Measurements from ENCODE around the gene RAB24. TPM values are rescaled to one million over a fixed set of nuclear protein-coding genes. Genes with fewer than 3 reads are reported as not detected.
"Not testable (repeated sequence)": the region's sequence is repeated elsewhere in the genome, so short reads cannot be mapped to it uniquely, and the experiment has no call there.

RAB24 gene
- polyA plus RNA-seq, 1 donor from 2014 or later, result 79.0 TPM

- no peaks in the 10 kb centered on the region for H4K20me1 ChIP-seq (ENCODE audit: insufficient read depth)
- no peaks in the 10 kb centered on the region for H3K36me3 ChIP-seq (ENCODE audit: insufficient read depth, low read length)
- no peak overlapping the region for H3K4me3 ChIP-seq (ENCODE audit: low read length)
- H3F3A ChIP-seq (ENCODE audit: insufficient read depth, low read length, poor library complexity, severe bottlenecking), result no peaks in the 10 kb centered on the region
- H3K79me2 ChIP-seq (replicated peaks; ENCODE audit: insufficient read depth, low read length), result peaks cover 37% of the 10 kb centered on the region
- no peak for TF ChIP-seq MXI1 (conservative IDR thresholded peaks at IDR 0.05; ENCODE audit: poor library complexity, severe bottlenecking)
- TF ChIP-seq RAD21 (conservative IDR thresholded peaks at IDR 0.05), result no peak
- H3K27ac ChIP-seq (ENCODE audit: low read length), result no peak overlapping the region
- H2AFZ ChIP-seq (ENCODE audit: low read depth, low read length), result no peak overlapping the region
- no peak overlapping the region for H3K4me2 ChIP-seq (ENCODE audit: low read length)
- H3K27me3 ChIP-seq (ENCODE audit: insufficient read depth, low read depth, low read length), result no peaks in the 10 kb centered on the region
- H3K9me3 ChIP-seq (ENCODE audit: low read length), result no peaks in the 10 kb centered on the region
- no peak overlapping the region for H3K9ac ChIP-seq (ENCODE audit: low read length)
- H3K9me2 ChIP-seq (ENCODE audit: insufficient read depth, low read length), result no peaks in the 10 kb centered on the region
Observed at GRCh38 chr5:177343777-177344176, 40.3 kb upstream of the RAB24 start.

GRCh38 chr5:177343000-177343399 is 39.5 kb upstream of the RAB24 start:
- not testable (repeated sequence) for H3K36me3 ChIP-seq (ENCODE audit: insufficient read depth, low read length); H3F3A ChIP-seq (ENCODE audit: insufficient read depth, low read length, poor library complexity, severe bottlenecking); H4K20me1 ChIP-seq (ENCODE audit: insufficient read depth); H3K9me3 ChIP-seq (ENCODE audit: low read length); H3K4me3 ChIP-seq (ENCODE audit: low read length); H3K27ac ChIP-seq (ENCODE audit: low read length); H3K4me2 ChIP-seq (ENCODE audit: low read length); H2AFZ ChIP-seq (ENCODE audit: low read depth, low read length); H3K9ac ChIP-seq (ENCODE audit: low read length); H3K27me3 ChIP-seq (ENCODE audit: insufficient read depth, low read depth, low read length); H3K9me2 ChIP-seq (ENCODE audit: insufficient read depth, low read length)
- peaks cover 33% of the 10 kb centered on the region for H3K79me2 ChIP-seq (replicated peaks; ENCODE audit: insufficient read depth, low read length)

GRCh38 chr5:177339107-177339638 is 35.7 kb upstream of the RAB24 start:
- Histone ChIP-seq H3K9ac (ENCODE audit: low read length) (no peak overlapping the region), H4K20me1 (ENCODE audit: insufficient read depth) (no peaks in the 10 kb centered on the region)

More at GRCh38 chr5:177339107-177339638, 35.7 kb upstream of the RAB24 start:
- Histone ChIP-seq H3K79me2 (replicated peaks; ENCODE audit: insufficient read depth, low read length) (peaks cover 16% of the 10 kb centered on the region), H3K9me3 (ENCODE audit: low read length) (no peaks in the 10 kb centered on the region), H3K4me2 (ENCODE audit: low read length) (no peak overlapping the region), H3F3A (ENCODE audit: insufficient read depth, low read length, poor library complexity, severe bottlenecking) (no peaks in the 10 kb centered on the region), H3K27me3 (ENCODE audit: insufficient read depth, low read depth, low read length) (no peaks in the 10 kb centered on the region), H2AFZ (ENCODE audit: low read depth, low read length) (no peak overlapping the region), H3K9me2 (ENCODE audit: insufficient read depth, low read length) (no peaks in the 10 kb centered on the region), H3K4me3 (ENCODE audit: low read length) (no peak overlapping the region), H3K27ac (ENCODE audit: low read length) (no peak overlapping the region), H3K36me3 (ENCODE audit: insufficient read depth, low read length) (no peaks in the 10 kb centered on the region)
- TF ChIP-seq SMC3 (conservative IDR thresholded peaks at IDR 0.05; ENCODE audit: poor library complexity) (no peak), TAF1 (IDR thresholded peaks at IDR 0.05; ENCODE audit: low read depth) (no peak), POLR2AphosphoS5 (IDR thresholded peaks at IDR 0.05) (no peak), RAD21 (conservative IDR thresholded peaks at IDR 0.05) (no peak), EP300 (conservative IDR thresholded peaks at IDR 0.05; ENCODE audit: poor library complexity, severe bottlenecking) (no peak), REST (IDR thresholded peaks at IDR 0.05; ENCODE audit: borderline replicate concordance) (no peak), MXI1 (conservative IDR thresholded peaks at IDR 0.05; ENCODE audit: poor library complexity, severe bottlenecking) (no peak), EZH2 (IDR thresholded peaks at IDR 0.05; ENCODE audit: borderline replicate concordance, insufficient read depth, low read length, poor library complexity, severe bottlenecking) (no peak), CTCF (IDR thresholded peaks at IDR 0.05; ENCODE audit: poor library complexity, severe bottlenecking) (no peak)

Measured in neural cell (in vitro differentiated cells).